ENCODE results near the gene RRAGB. TPM values are rescaled to one million over a fixed set of nuclear protein-coding genes. Genes with fewer than 3 reads are reported as not detected.
"Not testable (repeated sequence)": the region's sequence is repeated elsewhere in the genome, so short reads cannot be mapped to it uniquely, and the experiment has no call there.

The RRAGB gene
- total RNA-seq, 1 experiment from 2014 or later: 10.6 TPM

DNA sequence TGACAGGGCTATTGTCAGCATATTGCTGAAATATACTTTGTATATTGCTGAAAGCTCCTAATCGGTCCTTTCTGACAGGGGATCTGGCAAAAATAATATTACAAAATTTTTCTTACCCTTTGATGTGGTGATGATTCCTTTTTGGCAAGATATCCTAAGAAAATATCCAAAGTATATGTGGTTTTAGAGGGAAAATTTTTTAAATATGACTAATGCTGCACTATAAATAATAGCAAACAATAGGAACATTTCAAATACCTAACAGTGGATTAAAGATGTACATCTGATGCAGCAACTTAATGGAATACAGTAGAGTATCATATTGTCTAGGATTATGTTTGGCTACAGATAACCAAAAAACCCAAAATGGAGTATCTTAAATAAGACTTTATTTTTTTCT is 49.6 kb downstream of the RRAGB start:
- peak; percentile 35 for DNase-seq (ENCODE audit: unreplicated experiment)
- POLR2A ChIA-PET: interaction anchor here (0.7 to 1.0 kb wide), 2 partner anchors 10 to 793 kb away, joined by 3 read pairs; no protein-coding TSS in a partner anchor
- Mint-ChIP-seq H3K27me3 (ENCODE audit: insufficient read depth, unreplicated experiment) (peaks cover 10% of the 10 kb centered on the region), H3K4me1 (ENCODE audit: insufficient read depth, unreplicated experiment) (no peaks in the 10 kb centered on the region), H3K9me3 (ENCODE audit: unreplicated experiment) (peaks cover 7% of the 10 kb centered on the region), H3K4me3 (ENCODE audit: unreplicated experiment) (no peak overlapping the region), H3K27ac (ENCODE audit: low read depth, unreplicated experiment) (no peak overlapping the region), H3K36me3 (ENCODE audit: insufficient read depth, unreplicated experiment) (no peaks in the 10 kb centered on the region)
- CTCF ChIA-PET: no interaction called here
- no peak for TF ChIP-seq CTCF (IDR thresholded peaks at IDR 0.05; ENCODE audit: unreplicated experiment)
- BruUV-seq (replicated peaks): no TSS peak
- intact Hi-C loops (cut with micrococcal nuclease): no loop called here

DNA sequence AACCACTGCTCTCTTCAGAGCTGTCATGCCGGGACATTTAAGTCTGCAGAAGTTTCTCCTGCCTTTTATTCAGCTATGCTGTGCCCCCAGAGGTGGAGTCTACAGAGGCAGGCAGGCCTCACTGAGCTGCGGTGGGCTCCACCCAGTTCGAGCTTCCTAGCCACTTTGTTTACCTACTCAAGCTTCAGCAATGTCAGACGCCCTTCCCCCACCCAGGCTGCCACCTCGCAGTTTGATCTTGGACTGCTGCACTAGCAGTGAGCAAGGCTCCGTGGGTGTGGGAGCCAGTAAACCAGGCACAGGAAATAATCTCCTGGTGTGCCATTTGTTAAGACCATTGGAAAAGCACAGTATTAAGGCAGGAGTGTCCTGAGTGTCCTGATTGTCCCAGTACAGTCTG is 56.9 kb downstream of the RRAGB start:
- H3K4me3 Mint-ChIP-seq (ENCODE audit: unreplicated experiment); H3K27ac Mint-ChIP-seq (ENCODE audit: low read depth, unreplicated experiment); H3K36me3 Mint-ChIP-seq (ENCODE audit: insufficient read depth, unreplicated experiment); BruUV-seq (replicated peaks); H3K4me1 Mint-ChIP-seq (ENCODE audit: insufficient read depth, unreplicated experiment); CTCF ChIA-PET; intact Hi-C loops (cut with micrococcal nuclease); H3K9me3 Mint-ChIP-seq (ENCODE audit: unreplicated experiment); POLR2A ChIA-PET; DNase-seq (ENCODE audit: unreplicated experiment): not testable (repeated sequence)
- peaks cover 16% of the 10 kb centered on the region for H3K27me3 Mint-ChIP-seq (ENCODE audit: insufficient read depth, unreplicated experiment)

- no peak overlapping the region for H3K4me3 Mint-ChIP-seq (ENCODE audit: unreplicated experiment)
- no peak for TF ChIP-seq CTCF (IDR thresholded peaks at IDR 0.05; ENCODE audit: unreplicated experiment)
- ChIA-PET POLR2A (no interaction called here), CTCF (interaction anchor here (0.9 kb wide), 1 partner anchor 471 kb away, joined by 3 read pairs; no protein-coding TSS in a partner anchor)
- no peaks in the 10 kb centered on the region for H3K9me3 Mint-ChIP-seq (ENCODE audit: unreplicated experiment)
- H3K27me3 Mint-ChIP-seq (ENCODE audit: insufficient read depth, unreplicated experiment): peaks cover 1% of the 10 kb centered on the region
- intact Hi-C loops (cut with micrococcal nuclease): no loop called here
- peaks cover 5% of the 10 kb centered on the region for H3K36me3 Mint-ChIP-seq (ENCODE audit: insufficient read depth, unreplicated experiment)
- BruUV-seq (replicated peaks): no TSS peak
- no peaks in the 10 kb centered on the region for H3K4me1 Mint-ChIP-seq (ENCODE audit: insufficient read depth, unreplicated experiment)
- no peak for DNase-seq (ENCODE audit: unreplicated experiment)
- H3K27ac Mint-ChIP-seq (ENCODE audit: low read depth, unreplicated experiment): no peak overlapping the region
Measured at GRCh38 chrX:55777596-55777995, 60.0 kb downstream of the RRAGB start.

DNA sequence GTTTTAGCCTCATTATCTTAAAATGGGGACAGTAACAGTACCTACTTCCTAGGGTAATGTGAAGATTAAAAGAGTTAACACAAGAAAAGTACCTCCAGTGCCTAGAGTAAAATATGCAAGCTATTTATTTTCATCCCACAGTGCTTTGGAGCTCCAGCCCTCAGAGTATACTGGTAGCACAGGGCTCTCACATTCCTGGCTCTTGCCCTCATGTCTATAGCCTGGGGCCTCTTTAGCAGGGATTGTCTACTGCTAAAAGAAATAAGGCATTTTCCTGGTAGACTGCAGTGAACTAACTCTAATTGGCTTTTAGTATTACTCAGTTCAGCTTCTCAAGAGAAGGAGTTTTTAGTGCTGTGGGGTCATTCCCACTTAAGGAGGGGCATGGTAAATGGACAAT is 60.8 kb downstream of the RRAGB start:
- Mint-ChIP-seq H3K27me3 (ENCODE audit: insufficient read depth, unreplicated experiment) (no peaks in the 10 kb centered on the region), H3K4me3 (ENCODE audit: unreplicated experiment) (no peak overlapping the region), H3K9me3 (ENCODE audit: unreplicated experiment) (no peaks in the 10 kb centered on the region), H3K36me3 (ENCODE audit: insufficient read depth, unreplicated experiment) (peaks cover 5% of the 10 kb centered on the region), H3K4me1 (ENCODE audit: insufficient read depth, unreplicated experiment) (no peaks in the 10 kb centered on the region), H3K27ac (ENCODE audit: low read depth, unreplicated experiment) (no peak overlapping the region)
- intact Hi-C loops (cut with micrococcal nuclease): no loop called here
- no peak for TF ChIP-seq CTCF (IDR thresholded peaks at IDR 0.05; ENCODE audit: unreplicated experiment)
- ChIA-PET POLR2A (no interaction called here), CTCF (interaction anchor here (0.9 kb wide), 1 partner anchor 470 kb away, joined by 3 read pairs; no protein-coding TSS in a partner anchor)
- no peak for DNase-seq (ENCODE audit: unreplicated experiment)
- no TSS peak for BruUV-seq (replicated peaks)

GRCh38 chrX:55783723-55784122 is 66.2 kb downstream of the RRAGB start:
- no peaks in the 10 kb centered on the region for H3K27me3 Mint-ChIP-seq (ENCODE audit: insufficient read depth, unreplicated experiment)
- no peaks in the 10 kb centered on the region for H3K4me1 Mint-ChIP-seq (ENCODE audit: insufficient read depth, unreplicated experiment)
- peaks cover 5% of the 10 kb centered on the region for H3K36me3 Mint-ChIP-seq (ENCODE audit: insufficient read depth, unreplicated experiment)
- no peak overlapping the region for H3K27ac Mint-ChIP-seq (ENCODE audit: low read depth, unreplicated experiment)
- no peak overlapping the region for H3K4me3 Mint-ChIP-seq (ENCODE audit: unreplicated experiment)
- no TSS peak for BruUV-seq (replicated peaks)
- ChIA-PET CTCF (no interaction called here), POLR2A (no interaction called here)
- H3K9me3 Mint-ChIP-seq (ENCODE audit: unreplicated experiment): no peaks in the 10 kb centered on the region
- no peak for TF ChIP-seq CTCF (IDR thresholded peaks at IDR 0.05; ENCODE audit: unreplicated experiment)
- no peak for DNase-seq (ENCODE audit: unreplicated experiment)
- intact Hi-C loops (cut with micrococcal nuclease): no loop called here
